NCI-H82 treated with DMSO at 0.1 percent for 48 hours (cell line): ENCODE data around the gene PTMA.
"Not testable (repeated sequence)": the region's sequence is repeated elsewhere in the genome, so short reads cannot be mapped to it uniquely, and the experiment has no call there.

ENCODE experiments used
- DNase-seq: peaks from one replicate; lab custom pipeline; 2025; ENCODE audit not compliant: unreplicated experiment; lab: John Stamatoyannopoulos, UW

The PTMA gene

GRCh38 chr2:231749016-231749415 is 40.7 kb downstream of the PTMA start:
- DNase-seq, result not testable (repeated sequence)

- DNase-seq, result no peak
Observed at GRCh38 chr2:231751042-231751815, 42.9 kb downstream of the PTMA start.

- DNase-seq, result no peak
Observed at GRCh38 chr2:231752061-231752460, 43.7 kb downstream of the PTMA start.

- DNase-seq, result no peak
Observed at GRCh38 chr2:231761735-231762134, 53.4 kb downstream of the PTMA start.
